Ecto neural progenitor cell (in vitro differentiated cells): ENCODE measurements around the gene SEPTIN8.

Experiments
- DNase-seq: peaks from one replicate; pipeline ENCODE4 v3.0.0-alpha.2; 2018; ENCODE audit warnings: low spot score

SEPTIN8 gene

GRCh38 chr5:132764671-132765238, 12.3 kb downstream of the SEPTIN8 start:
- peak; percentile 11 for DNase-seq

- peak; percentile 28 for DNase-seq
These were observed 13.0 kb downstream of the SEPTIN8 start for GRCh38 chr5:132764051-132764450.

GRCh38 chr5:132763181-132764036, 13.6 kb downstream of the SEPTIN8 start:
- DNase-seq, result peak; percentile 22

DNA sequence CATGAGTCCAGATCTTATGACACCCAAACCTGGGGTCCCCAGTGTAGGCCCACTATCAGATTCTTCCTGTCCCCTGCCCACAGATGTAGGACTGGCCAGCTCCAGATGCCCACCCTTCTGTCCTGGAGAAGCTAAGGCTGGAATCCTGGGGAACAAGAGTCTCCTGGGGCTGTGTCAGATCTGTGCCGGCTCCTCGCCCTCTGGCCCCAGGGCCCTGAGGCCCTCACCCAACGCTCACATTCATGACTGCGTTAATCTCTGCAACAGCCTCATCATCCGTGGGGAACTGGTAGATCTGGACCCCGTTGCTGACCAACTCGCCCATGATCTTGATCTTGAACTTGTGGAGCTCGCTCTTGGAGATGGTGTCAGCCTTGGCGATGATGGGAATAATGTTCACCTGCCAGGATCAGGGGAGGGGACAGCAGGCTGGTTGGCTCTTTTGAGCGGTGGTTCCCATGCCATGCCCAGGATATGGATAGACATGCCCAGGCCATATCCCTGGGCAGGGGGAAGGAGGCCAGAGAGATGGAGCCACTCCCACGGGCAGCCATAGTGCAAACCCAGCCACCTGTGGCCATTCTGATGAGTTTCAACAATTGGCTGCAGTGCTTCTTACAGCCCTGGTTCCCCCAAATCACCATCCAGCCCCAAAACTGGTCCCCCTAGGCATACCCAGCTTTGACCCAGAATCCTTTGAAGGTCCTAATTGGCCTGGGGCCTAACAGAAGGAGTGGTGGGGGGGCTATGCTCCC, 14.6 kb downstream of the SEPTIN8 start:
- peak; percentile 25 for DNase-seq

DNA sequence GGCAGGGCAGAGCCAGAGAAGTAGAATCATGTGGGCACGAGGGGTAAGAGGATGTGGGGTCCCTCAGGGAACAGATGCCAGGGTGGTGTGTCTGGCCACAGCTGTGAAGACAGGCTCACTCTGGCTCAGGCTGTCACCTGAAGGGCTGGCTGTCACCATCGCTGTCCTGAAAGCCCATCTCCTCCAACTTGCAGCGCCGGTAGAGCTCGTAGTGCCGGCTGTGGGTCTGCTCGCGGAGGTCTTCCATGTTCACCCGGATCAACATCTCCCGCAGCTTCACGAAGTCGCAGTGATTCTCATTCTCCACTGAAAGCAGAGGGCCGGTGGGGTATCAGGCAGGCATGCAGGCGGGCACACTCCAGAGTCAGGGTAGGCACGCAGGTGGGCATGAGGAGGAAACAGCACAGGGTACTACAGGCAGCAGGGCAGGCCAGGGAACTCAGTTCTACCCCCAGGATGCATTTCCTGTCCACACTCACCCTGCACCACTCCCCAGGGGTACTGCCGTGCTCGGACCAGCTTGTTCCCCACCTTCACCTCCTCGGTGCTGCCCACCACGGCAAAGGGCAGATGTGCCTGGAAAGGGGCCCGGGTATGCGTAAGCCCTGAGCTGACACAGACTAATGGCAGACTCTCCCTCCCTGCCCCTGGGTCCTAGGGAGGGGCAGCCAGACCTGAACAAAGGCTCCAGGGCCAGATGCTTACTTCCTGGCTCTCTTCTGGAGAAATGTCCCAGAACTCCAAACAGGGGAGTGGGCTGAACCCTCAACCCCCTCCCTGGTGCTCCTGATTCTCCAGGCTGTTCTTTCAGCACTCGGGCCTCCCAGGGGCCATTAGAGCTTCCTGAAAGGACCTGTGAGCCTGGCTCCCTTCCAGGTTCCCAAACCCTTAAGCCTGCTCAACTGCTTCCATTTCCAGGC, 15.5 kb downstream of the SEPTIN8 start:
- peak; percentile 29 for DNase-seq

- peak; percentile 24 for DNase-seq
These were observed 16.3 kb downstream of the SEPTIN8 start for GRCh38 chr5:132760601-132761317.

DNA sequence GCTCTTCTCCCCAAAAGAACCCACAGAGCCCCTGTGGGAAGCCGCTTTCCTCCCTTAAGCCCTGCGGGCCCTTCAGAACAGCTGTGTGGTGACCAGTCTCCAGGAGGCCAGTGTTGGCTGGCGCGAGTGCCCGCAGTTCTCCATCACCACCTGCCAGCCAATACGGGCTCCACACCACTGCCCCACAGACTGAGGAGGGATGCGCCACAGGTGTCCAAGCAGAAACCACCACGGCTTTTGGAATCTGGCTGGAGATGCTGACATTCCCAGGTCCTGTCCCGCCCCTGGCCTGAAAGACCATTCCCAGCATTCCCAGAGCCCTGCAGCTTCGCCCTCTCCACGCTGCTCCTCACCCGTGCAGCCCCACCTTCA, 17.0 kb downstream of the SEPTIN8 start:
- peak; percentile 22 for DNase-seq

GRCh38 chr5:132759114-132760048, 17.7 kb downstream of the SEPTIN8 start:
- peak; percentile 38 for DNase-seq

- DNase-seq, result peak; percentile 32
These were observed 18.6 kb downstream of the SEPTIN8 start for GRCh38 chr5:132758451-132758850.

GRCh38 chr5:132756542-132756941, 20.5 kb downstream of the SEPTIN8 start:
- DNase-seq, result peak; percentile 41

GRCh38 chr5:132754947-132755346, 22.1 kb downstream of the SEPTIN8 start:
- no peak for DNase-seq

GRCh38 chr5:132754111-132754510, 22.9 kb downstream of the SEPTIN8 start:
- peak; percentile 37 for DNase-seq

DNA sequence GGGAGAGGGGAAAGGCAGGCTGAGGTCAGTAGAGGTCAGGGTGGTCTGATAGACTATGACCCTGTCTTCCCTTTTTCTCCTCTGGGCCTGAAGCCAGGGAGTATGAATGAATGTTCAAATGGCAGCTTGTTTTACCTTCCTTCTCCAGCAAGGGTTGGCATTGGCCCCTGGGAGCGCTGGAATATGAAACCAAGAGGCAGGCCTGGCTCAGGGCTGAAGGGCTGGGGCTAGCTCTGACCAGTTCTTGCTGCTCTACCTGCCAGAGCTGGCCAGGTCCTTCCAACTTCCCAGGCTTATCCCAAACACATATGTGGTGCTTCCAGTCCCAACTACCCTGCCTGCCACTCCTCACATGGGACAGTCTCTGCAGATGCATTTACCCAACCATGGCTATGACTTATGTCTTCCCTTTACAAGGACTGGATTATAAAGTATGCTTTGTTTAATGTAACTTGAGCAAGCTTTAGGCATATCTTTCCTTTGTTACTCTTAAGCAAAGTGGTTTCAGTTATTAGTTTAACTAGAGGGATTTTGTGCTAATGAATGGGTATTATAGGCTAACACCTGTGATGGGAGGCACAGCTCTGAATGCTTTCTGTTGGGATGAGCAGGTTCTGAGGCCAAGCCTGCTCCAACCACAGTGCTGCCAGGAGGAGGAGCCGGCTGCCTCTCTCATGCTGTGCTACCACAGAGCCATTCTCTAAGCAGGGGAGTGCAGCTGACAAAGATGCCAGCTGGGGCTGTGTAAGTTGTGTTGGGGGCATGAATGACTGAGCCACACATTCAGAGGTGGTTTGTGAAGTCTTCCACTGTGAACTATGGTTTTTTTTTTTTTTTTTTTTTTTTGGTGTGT, 23.7 kb downstream of the SEPTIN8 start:
- DNase-seq, result no peak

- DNase-seq, result no peak
These were observed 24.4 kb downstream of the SEPTIN8 start for GRCh38 chr5:132752581-132753125.

DNA sequence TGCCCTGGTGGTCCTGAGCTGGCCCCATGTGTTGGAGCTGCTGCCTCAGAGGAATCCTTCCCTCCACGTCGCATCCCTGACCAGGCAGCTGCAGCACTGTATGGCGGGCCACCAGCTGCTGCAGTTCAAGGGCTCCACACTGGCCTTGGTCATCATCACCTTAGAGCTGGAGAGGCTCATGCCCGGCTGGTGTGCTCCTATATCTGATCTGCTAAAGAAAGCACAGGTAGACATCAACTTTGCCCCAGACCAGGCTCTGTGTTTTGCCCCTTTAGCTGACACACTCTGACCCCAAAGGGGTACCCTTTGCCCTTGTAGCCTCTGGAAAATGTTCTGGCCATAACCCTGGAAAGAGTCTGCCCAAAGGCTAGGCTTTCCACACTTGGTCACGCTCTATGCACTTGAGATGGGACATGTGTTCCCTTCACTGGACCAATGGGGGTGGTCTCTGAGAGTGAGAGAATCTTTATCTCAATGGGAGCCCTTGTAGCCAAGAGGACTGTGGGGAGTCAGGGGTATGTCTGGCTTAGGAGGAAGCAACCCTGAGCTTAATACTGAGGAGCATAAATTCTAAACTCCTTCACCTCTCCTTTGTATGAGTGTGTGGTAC, 25.0 kb downstream of the SEPTIN8 start:
- DNase-seq, result no peak

GRCh38 chr5:132751444-132751843, 25.6 kb downstream of the SEPTIN8 start:
- DNase-seq, result no peak

DNA sequence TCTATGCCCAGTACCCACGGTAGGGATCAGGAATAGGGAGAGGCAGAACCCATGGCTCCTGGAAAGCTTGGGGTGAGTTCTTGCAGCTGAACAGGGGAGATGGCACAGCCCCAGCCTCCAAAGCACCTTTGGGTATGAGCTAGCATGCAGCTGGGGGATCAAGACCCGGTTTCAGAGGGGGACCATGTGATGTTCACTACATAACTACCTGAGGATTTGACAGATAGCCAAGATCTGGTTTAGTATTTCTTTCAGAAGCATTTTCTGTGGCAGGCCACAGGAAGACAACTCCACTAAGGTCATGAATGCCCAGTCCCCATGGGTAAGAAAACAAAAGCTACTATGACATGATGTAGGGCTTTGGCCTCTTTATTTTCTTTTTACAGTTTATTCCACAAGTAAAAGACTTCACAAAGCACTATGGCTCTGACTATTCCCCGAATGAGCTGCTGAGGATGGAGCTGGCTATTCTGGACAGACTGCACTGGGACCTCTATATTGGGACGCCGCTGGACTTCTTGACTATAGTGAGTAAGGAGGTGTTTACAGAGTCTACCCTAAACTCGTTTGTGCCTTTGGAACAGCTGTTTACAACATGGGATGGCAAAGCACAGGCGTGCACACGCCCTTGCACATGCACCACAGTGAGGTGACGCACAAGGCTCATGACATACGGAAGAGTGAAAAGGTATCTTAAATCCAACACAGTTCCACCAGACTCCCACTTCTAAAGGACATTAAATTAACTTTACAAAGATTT, 26.4 kb downstream of the SEPTIN8 start:
- DNase-seq, result no peak

- no peak for DNase-seq
These were observed 27.5 kb downstream of the SEPTIN8 start for GRCh38 chr5:132749506-132749905.
